Kidney epithelial cell (primary cell): ENCODE measurements around the gene SUMF1. TPM values are rescaled to one million over a fixed set of nuclear protein-coding genes. Genes with fewer than 3 reads are reported as not detected.

ENCODE experiments used
- DNase-seq: peaks from one replicate; pipeline ENCODE4 v3.0.0-alpha.2; 2010; ENCODE audit warnings: low read depth
- H3K27me3 ChIP-seq: 2 replicates; pipeline ENCODE4 v1.6.0; 2011; ENCODE audit warnings: low read length; ENCODE audit not compliant: control insufficient read depth, insufficient read depth
- H3K36me3 ChIP-seq: 2 replicates; pipeline ENCODE4 v1.5.1; 2011; ENCODE audit warnings: low read length; ENCODE audit not compliant: control insufficient read depth, insufficient read depth
- H3K4me3 ChIP-seq: 2 replicates; pipeline ENCODE4 v1.5.1; 2011; ENCODE audit warnings: low read depth, mild to moderate bottlenecking, control low read depth, low read length
- total RNA-seq: library from RNA; depleted of rRNA; stranded (reverse); fragments of >200 nt; gene quantifications from 2 replicates; pipeline ENCODE4 v1.2.3, GENCODE V29; 2015
- TF ChIP-seq, protein P1 (sequence below): IDR thresholded peaks from 2 replicates; pipeline ENCODE4 v1.5.1; 2011; ENCODE audit warnings: mild to moderate bottlenecking, moderate library complexity, low read length, control low read depth, inconsistent platforms; ENCODE audit not compliant: insufficient read depth, poor library complexity, severe bottlenecking

Gene SUMF1
- total RNA-seq, 1 donor from 2014 or later: 48.0 TPM

GRCh38 chr3:4429648-4430350, 37.3 kb downstream of the SUMF1 start:
- TF ChIP-seq, protein P1, sequence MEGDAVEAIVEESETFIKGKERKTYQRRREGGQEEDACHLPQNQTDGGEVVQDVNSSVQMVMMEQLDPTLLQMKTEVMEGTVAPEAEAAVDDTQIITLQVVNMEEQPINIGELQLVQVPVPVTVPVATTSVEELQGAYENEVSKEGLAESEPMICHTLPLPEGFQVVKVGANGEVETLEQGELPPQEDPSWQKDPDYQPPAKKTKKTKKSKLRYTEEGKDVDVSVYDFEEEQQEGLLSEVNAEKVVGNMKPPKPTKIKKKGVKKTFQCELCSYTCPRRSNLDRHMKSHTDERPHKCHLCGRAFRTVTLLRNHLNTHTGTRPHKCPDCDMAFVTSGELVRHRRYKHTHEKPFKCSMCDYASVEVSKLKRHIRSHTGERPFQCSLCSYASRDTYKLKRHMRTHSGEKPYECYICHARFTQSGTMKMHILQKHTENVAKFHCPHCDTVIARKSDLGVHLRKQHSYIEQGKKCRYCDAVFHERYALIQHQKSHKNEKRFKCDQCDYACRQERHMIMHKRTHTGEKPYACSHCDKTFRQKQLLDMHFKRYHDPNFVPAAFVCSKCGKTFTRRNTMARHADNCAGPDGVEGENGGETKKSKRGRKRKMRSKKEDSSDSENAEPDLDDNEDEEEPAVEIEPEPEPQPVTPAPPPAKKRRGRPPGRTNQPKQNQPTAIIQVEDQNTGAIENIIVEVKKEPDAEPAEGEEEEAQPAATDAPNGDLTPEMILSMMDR: no peak
- Histone ChIP-seq H3K27me3 (no peaks in the 10 kb centered on the region), H3K36me3 (no peaks in the 10 kb centered on the region), H3K4me3 (no peak overlapping the region)
- no peak for DNase-seq

DNA sequence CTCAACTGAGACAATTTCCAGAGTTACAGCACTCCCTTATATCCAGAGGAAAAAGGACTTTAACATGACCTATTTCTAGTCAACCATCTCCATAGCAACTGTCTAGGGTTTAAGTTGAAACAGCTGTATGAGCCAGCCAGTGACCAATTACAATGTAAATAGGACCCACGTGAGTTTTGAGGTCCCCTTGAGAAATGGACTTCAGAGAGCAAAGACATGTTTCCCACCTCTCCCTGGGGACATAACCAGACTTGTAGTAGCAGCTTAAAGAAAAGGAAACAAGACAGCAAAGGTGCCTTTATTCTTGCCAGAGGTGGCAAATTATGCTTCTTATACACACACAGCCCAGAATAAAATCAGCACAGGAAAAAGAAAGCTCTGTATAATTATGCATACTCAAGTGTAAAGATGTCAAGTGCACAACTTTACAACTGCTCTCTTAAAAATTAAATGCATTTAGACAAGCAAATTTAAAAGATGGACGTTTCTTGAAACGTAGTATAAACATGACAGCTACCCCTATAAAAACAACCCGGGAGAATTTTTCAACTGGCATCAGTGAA, 40.2 kb downstream of the SUMF1 start:
- H3K4me3 ChIP-seq: no peak overlapping the region
- H3K27me3 ChIP-seq: no peaks in the 10 kb centered on the region
- TF ChIP-seq, protein P1: no peak
- DNase-seq: no peak
- no peaks in the 10 kb centered on the region for H3K36me3 ChIP-seq

DNA sequence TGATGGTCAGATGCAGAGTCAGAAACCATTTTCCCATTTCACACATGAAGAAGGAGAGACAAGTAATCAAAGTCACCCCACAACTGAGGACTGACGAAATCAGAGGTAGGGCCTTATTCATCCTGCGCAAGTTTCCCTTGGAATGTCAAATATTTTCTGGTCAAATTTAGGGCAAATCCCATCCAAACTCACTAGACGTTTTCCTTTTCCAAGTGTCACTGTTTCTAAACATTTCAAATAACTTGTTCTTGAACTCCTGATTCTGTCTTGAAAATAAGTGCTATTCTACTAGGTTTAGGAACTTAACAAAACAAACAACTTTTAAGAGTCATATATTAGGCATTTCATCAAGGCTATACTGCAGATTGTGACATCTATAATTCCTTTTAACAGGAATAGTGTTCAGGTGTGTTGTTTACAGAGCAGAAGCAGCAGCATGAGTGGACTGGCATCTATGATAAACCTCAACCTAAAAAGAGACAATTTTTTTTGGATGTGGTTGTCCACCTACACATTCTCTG, 40.7 kb downstream of the SUMF1 start:
- TF ChIP-seq, protein P1: no peak
- no peak for DNase-seq
- no peaks in the 10 kb centered on the region for H3K27me3 ChIP-seq
- no peaks in the 10 kb centered on the region for H3K36me3 ChIP-seq
- H3K4me3 ChIP-seq: no peak overlapping the region

DNA sequence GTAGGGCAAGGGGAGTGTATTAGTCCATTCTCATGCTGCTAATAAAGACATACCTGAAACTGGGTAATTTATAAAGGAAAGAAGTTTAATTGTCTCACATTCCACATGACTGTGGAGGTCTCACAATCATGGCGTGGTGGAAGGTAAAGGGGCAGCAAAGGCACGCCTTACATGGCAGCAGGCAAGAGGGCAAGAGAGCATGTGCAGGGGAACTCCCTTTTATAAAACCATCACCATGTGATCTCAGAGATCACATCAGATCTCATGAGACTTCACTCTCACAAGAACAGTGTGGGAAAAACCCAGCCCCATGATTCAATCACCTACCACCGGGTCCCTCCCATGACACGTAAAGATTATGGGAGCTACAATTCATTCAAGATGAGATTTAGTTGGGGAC, 41.4 kb downstream of the SUMF1 start:
- Histone ChIP-seq H3K4me3 (no peak overlapping the region), H3K27me3 (no peaks in the 10 kb centered on the region), H3K36me3 (no peaks in the 10 kb centered on the region)
- TF ChIP-seq, protein P1: no peak
- DNase-seq: no peak

GRCh38 chr3:4425055-4425454, 42.0 kb downstream of the SUMF1 start:
- DNase-seq: no peak
- no peaks in the 10 kb centered on the region for H3K27me3 ChIP-seq
- H3K36me3 ChIP-seq: no peaks in the 10 kb centered on the region
- TF ChIP-seq, protein P1: no peak
- no peak overlapping the region for H3K4me3 ChIP-seq
